PC-9 (cell line): ENCODE measurements around the gene ACSM2B. TPM values are rescaled to one million over a fixed set of nuclear protein-coding genes. Genes with fewer than 3 reads are reported as not detected.

Source experiments
- BruUV-seq: library from RNA; stranded (reverse); fragments of 400-500 nt; replicated peaks from 2 replicates; lab custom pipeline; 2021; lab: Mats Ljungman, UMichigan
- CTCF ChIA-PET: fragments of 300-600 bp; sonication (Branson Sonifier 250); formaldehyde crosslinking; loops from one replicate; lab custom pipeline; 2022; ENCODE audit warnings: antibody characterized with exemption; lab: Charles Lee
- POLR2A ChIA-PET: fragments of 300-600 bp; sonication (Branson Sonifier 250); formaldehyde crosslinking; loops from one replicate; lab custom pipeline; 2022; ENCODE audit warnings: antibody characterized with exemption; ENCODE audit not compliant: unreplicated experiment; lab: Charles Lee
- DNase-seq, 2 experiments: peaks; one replicate each; pipeline versions ENCODE4 v3.0.0 to v3.0.0-alpha.2; 2015 to 2022; ENCODE audit warnings: mixed read lengths in 1 of 2
- H2AFZ ChIP-seq: fragments of 200-600 bp; sonication (generic); 2 replicates; pipeline ENCODE4 v1.8.1; 2017; ENCODE audit warnings: antibody characterized with exemption
- H3F3A ChIP-seq: fragments of 200-600 bp; sonication (generic); 2 replicates; pipeline ENCODE4 v1.8.1; 2017; ENCODE audit warnings: antibody characterized with exemption, mild to moderate bottlenecking, low read depth; ENCODE audit not compliant: insufficient read depth
- H3K27ac ChIP-seq: fragments of 200-600 bp; sonication (generic); 2 replicates; pipeline ENCODE4 v1.6.1; 2016; ENCODE audit warnings: mixed run types
- H3K27me3 ChIP-seq: fragments of 200-600 bp; sonication (generic); 2 replicates; pipeline ENCODE4 v1.6.1; 2016; ENCODE audit warnings: low read depth, mixed run types; ENCODE audit not compliant: insufficient read depth
- H3K36me3 ChIP-seq: fragments of 200-600 bp; sonication (generic); 2 replicates; pipeline ENCODE4 v1.6.1; 2016; ENCODE audit warnings: low read depth, mixed run types
- H3K4me1 ChIP-seq: fragments of 200-600 bp; sonication (generic); replicated peaks from 2 replicates; pipeline ENCODE4 v1.6.1; 2016; ENCODE audit warnings: mixed run types; ENCODE audit not compliant: insufficient read depth
- H3K4me2 ChIP-seq: fragments of 200-600 bp; sonication (generic); 2 replicates; pipeline ENCODE4 v1.6.1; 2017; ENCODE audit warnings: mixed run types
- H3K4me3 ChIP-seq: fragments of 200-600 bp; sonication (generic); 2 replicates; pipeline ENCODE4 v1.6.1; 2016; ENCODE audit warnings: mixed run types
- H3K79me2 ChIP-seq: fragments of 200-600 bp; sonication (generic); 2 replicates; pipeline ENCODE4 v1.6.1; 2017; ENCODE audit warnings: low read depth, mixed run types
- H3K9me2 ChIP-seq: fragments of 200-600 bp; sonication (generic); 2 replicates; pipeline ENCODE4 v1.8.1; 2017; ENCODE audit warnings: mild to moderate bottlenecking; ENCODE audit not compliant: insufficient read depth
- H3K9me3 ChIP-seq: fragments of 200-600 bp; sonication (generic); 2 replicates; pipeline ENCODE4 v1.8.1; 2016; ENCODE audit warnings: low read depth; ENCODE audit not compliant: insufficient read depth
- H4K20me1 ChIP-seq: fragments of 200-600 bp; sonication (generic); 2 replicates; pipeline ENCODE4 v1.8.1; 2017; ENCODE audit not compliant: insufficient read depth
- EZH2 ChIP-seq: fragments of 200-600 bp; sonication (generic); IDR thresholded peaks from 2 replicates; pipeline ENCODE4 v1.8.0; 2017; ENCODE audit warnings: antibody characterized with exemption, low read depth
- intact Hi-C: fragments of 100-400 bp; cut with micrococcal nuclease; formaldehyde crosslinking; loops from one replicate; pipeline ENCODE4 v1.10.0; 2022; ENCODE audit not compliant: unreplicated experiment
- total RNA-seq: library from RNA; stranded (reverse); gene quantifications from 2 replicates; pipeline ENCODE4 v1.2.3, GENCODE V29; 2021
- TF ChIP-seq, protein P1 (sequence below): fragments of 200-600 bp; sonication (generic); conservative IDR thresholded peaks from 2 replicates; pipeline ENCODE4 v1.6.1; 2017; ENCODE audit warnings: mixed run types, antibody characterized with exemption, mild to moderate bottlenecking, moderate library complexity

ACSM2B gene
- total RNA-seq, 1 experiment from 2014 or later, result not detected

DNA sequence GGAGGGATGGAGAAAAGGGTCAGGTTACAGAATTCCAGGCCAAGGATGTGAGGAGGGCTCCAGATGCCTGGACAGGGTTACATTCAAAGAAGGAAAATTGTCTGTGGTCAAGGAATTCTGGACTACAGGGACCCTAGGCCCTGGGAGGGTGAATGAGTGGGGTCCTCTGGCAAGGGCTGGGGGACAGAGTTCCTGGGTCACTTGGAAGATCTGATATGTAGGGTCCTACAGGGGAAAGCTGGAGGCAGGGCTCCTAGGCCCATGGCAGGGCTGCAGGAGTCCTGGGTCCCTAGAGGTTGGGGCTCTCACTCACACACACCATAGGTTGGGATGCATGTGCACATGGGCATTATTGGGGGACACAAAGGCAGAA, 46.3 kb upstream of the ACSM2B start:
- H3K79me2 ChIP-seq, result no peaks in the 10 kb centered on the region
- intact Hi-C loops, result no loop called here
- TF ChIP-seq, protein P1, sequence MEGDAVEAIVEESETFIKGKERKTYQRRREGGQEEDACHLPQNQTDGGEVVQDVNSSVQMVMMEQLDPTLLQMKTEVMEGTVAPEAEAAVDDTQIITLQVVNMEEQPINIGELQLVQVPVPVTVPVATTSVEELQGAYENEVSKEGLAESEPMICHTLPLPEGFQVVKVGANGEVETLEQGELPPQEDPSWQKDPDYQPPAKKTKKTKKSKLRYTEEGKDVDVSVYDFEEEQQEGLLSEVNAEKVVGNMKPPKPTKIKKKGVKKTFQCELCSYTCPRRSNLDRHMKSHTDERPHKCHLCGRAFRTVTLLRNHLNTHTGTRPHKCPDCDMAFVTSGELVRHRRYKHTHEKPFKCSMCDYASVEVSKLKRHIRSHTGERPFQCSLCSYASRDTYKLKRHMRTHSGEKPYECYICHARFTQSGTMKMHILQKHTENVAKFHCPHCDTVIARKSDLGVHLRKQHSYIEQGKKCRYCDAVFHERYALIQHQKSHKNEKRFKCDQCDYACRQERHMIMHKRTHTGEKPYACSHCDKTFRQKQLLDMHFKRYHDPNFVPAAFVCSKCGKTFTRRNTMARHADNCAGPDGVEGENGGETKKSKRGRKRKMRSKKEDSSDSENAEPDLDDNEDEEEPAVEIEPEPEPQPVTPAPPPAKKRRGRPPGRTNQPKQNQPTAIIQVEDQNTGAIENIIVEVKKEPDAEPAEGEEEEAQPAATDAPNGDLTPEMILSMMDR, result no peak
- no peak for TF ChIP-seq EZH2
- no peaks in the 10 kb centered on the region for H3K9me3 ChIP-seq
- H4K20me1 ChIP-seq, result no peaks in the 10 kb centered on the region
- no TSS peak for BruUV-seq
- no peak for DNase-seq
- H3K4me1 ChIP-seq, result no peaks in the 10 kb centered on the region
- CTCF ChIA-PET, result no interaction called here
- no peak overlapping the region for H2AFZ ChIP-seq
- peaks cover 43% of the 10 kb centered on the region for H3K27me3 ChIP-seq
- no peaks in the 10 kb centered on the region for H3F3A ChIP-seq
- H3K4me2 ChIP-seq, result no peak overlapping the region
- no peak overlapping the region for H3K27ac ChIP-seq
- no peak overlapping the region for H3K4me3 ChIP-seq
- no peaks in the 10 kb centered on the region for H3K9me2 ChIP-seq
- no peaks in the 10 kb centered on the region for H3K36me3 ChIP-seq
- POLR2A ChIA-PET, result no interaction called here

DNA sequence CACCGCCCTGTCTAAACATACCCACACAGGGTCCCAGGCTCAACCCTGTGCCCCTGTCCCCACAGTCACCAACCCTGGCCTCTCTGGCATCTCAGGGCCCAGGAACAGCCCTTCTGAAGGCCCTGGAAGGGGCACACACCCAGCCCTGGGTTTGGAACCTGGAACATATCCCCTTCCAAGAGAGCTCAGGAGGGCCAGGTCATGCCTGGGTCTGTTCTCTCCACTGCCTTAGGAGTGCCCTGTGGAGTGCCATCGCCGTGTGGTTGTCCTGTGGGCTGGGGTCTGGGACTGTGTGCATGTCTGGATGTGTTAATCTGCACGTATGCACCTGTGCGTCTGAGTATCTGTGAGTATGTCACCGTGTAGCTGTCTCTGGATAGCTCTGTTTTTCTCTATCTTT, 45.2 kb upstream of the ACSM2B start:
- no peaks in the 10 kb centered on the region for H4K20me1 ChIP-seq
- BruUV-seq, result no TSS peak
- no peaks in the 10 kb centered on the region for H3F3A ChIP-seq
- no peak for DNase-seq
- TF ChIP-seq EZH2, result no peak
- TF ChIP-seq, protein P1, result no peak
- CTCF ChIA-PET, result no interaction called here
- H3K27me3 ChIP-seq, result peaks cover 44% of the 10 kb centered on the region
- H2AFZ ChIP-seq, result no peak overlapping the region
- H3K4me3 ChIP-seq, result no peak overlapping the region
- intact Hi-C loops, result no loop called here
- H3K4me1 ChIP-seq, result no peaks in the 10 kb centered on the region
- POLR2A ChIA-PET, result no interaction called here
- no peak overlapping the region for H3K27ac ChIP-seq
- no peaks in the 10 kb centered on the region for H3K36me3 ChIP-seq
- H3K79me2 ChIP-seq, result no peaks in the 10 kb centered on the region
- no peaks in the 10 kb centered on the region for H3K9me3 ChIP-seq
- no peak overlapping the region for H3K4me2 ChIP-seq
- H3K9me2 ChIP-seq, result no peaks in the 10 kb centered on the region

DNA sequence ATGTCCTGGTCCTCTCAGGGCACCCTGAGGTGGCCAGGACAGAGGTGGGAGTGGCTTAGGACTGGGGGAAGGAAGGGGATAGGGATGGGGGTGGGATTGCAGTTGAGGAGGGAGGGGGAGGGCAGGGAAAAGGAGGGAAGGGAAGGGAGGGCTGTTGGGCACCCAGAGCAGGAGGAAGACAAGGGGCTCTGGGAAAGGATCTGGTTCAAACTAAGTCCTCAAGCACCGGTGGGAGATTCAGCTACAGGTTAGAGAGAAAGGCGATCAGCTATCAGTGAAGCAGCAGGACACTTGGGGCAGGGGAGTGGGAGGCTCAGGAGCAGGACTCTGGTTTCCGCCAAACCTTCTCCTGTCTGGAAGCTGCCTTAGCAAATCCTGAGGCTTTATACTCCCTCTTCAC, 44.6 kb upstream of the ACSM2B start:
- no peak overlapping the region for H3K4me3 ChIP-seq
- H3K4me2 ChIP-seq, result no peak overlapping the region
- POLR2A ChIA-PET, result no interaction called here
- no TSS peak for BruUV-seq
- H3K36me3 ChIP-seq, result no peaks in the 10 kb centered on the region
- no peak for TF ChIP-seq EZH2
- TF ChIP-seq, protein P1, result no peak
- no peaks in the 10 kb centered on the region for H3K4me1 ChIP-seq
- CTCF ChIA-PET, result no interaction called here
- H2AFZ ChIP-seq, result no peak overlapping the region
- H3K79me2 ChIP-seq, result no peaks in the 10 kb centered on the region
- H3K27me3 ChIP-seq, result peaks cover 42% of the 10 kb centered on the region
- H3K9me3 ChIP-seq, result no peaks in the 10 kb centered on the region
- no peaks in the 10 kb centered on the region for H3F3A ChIP-seq
- DNase-seq, result no peak
- H3K27ac ChIP-seq, result no peak overlapping the region
- no peaks in the 10 kb centered on the region for H3K9me2 ChIP-seq
- no peaks in the 10 kb centered on the region for H4K20me1 ChIP-seq
- intact Hi-C loops, result no loop called here
